ENCODE measurements around the gene MARCHF11. TPM values are rescaled to one million over a fixed set of nuclear protein-coding genes. Genes with fewer than 3 reads are reported as not detected.

MARCHF11 gene, protein sequence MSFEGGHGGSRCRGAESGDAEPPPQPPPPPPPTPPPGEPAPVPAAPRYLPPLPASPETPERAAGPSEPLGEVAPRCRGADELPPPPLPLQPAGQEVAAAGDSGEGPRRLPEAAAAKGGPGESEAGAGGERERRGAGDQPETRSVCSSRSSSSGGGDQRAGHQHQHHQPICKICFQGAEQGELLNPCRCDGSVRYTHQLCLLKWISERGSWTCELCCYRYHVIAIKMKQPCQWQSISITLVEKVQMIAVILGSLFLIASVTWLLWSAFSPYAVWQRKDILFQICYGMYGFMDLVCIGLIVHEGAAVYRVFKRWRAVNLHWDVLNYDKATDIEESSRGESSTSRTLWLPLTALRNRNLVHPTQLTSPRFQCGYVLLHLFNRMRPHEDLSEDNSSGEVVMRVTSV
- total RNA-seq, result not detected

DNA sequence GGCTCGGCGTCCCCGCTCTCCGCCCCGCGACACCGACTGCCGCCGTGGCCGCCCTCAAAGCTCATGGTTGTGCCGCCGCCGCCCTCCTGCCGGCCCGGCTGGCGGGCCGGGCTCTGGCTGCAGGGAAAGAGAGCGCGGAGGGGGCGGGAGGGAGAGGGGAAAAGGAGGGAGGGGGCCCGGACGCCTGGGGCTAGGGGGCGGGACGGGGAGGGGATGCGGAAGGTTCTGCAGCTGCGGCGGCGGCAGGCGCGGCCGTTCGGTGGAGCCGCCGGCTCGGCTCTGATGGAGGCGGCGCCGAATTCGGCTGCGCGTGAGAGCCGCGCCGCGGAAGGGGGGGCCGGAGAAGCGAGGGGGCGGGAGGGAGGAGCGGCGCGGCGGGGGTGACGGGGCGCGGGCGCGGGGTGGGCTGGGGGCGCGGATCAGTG is at the start of gene MARCHF11:
Gene MARCHF11, minus strand, starts transcription at position 281 of the 425 bp plus-strand sequence. Its CDS starts 216 bp downstream, at position 65.
- ATAC-seq, result no peak

DNA sequence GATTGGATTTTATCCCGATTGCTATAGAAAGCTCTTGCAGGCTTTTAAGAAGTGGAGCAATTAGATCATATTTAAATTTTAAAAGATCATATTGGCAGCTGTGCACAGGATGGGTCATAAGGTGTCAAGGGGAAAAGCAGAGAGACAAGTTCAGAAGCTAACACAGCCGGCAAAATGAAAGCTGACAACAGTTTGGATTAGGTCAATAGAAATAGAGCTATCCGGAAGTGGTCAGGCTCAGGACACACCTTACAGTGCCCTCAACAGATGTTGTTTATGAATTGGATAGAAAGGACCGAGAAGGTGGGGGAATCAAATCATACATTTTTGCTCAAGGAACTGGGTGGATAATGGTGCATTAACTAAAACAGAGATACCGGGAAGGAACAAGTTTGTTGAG is 46.3 kb upstream of the MARCHF11 start:
- no peak for ATAC-seq

DNA sequence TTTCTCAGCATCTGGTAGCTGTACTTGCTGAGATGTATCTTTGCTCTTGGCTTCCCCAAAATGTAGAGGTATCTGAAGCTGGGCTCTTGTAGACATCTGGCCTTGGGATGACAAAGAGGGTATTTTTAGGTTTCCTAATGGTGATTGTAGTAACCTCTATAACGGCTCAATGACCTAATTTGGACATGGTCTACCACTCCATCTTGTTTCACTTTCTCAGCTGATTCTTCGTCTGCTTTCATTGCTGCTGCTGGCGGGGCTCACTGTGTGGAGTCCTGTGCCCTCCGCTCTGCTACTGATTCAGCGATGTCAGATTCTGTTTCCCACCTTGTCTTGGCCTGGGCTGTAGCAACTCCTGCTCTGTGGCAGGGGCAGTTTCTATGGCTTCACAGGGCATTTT is 12.7 kb upstream of the MARCHF11 start:
- ATAC-seq, result no peak

DNA sequence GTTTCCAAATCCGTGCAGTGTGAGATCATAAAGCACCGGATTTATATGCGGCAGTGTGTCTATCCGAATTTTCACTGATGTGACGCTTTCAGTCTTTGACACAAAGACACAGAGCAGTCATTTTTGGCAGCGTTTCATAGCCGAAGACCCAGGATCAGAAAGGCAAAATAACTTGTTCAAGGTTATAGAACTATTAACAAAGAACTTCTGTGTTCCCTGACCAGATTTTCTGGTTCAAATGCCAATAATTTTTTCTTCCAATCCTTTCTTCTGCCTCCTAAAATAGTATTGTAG is 1.1 kb upstream of the MARCHF11 start:
- no peak for ATAC-seq

DNA sequence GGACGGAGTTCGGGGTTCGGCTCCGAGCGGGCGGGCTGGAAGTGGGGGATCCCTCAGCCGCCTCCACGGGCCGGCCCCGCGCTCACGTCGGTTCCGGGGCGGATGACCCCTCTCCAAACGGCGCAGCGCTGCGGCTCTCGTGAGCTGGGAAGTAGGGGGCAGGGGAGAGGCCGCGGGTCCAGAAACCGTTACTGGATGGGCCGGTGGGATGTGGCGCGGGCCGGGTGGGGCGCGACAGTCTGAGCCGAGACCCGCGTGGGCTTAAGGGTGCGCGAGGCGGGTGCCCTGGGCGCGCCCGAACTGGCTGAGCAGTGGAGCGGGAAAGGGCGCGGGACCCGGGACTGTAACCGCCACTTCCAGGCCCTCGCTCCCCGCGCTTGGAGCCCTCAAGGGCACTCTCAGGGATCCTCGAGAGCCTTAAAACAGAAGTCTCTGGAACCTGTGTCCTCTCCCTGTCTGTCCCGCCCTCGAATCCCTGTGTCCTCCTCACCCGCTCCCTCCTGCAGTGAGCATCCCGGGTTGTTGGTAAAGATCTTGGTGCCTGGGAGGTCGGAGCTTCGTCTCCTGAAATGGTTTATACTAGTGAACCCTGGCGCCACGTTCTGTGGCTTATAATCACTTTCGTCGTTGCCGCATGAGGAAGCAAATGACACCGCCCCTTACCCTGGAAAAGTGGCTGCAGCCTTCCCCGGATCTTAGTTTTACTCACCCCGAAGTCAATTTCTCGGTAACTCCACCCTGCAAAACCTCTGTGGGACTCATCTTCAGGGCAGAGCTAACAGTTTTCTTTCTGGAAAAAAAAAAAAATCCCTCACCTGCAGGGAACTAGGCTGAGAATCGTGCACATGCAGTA is 571 bp upstream of the MARCHF11 start:
- no peak for ATAC-seq

DNA sequence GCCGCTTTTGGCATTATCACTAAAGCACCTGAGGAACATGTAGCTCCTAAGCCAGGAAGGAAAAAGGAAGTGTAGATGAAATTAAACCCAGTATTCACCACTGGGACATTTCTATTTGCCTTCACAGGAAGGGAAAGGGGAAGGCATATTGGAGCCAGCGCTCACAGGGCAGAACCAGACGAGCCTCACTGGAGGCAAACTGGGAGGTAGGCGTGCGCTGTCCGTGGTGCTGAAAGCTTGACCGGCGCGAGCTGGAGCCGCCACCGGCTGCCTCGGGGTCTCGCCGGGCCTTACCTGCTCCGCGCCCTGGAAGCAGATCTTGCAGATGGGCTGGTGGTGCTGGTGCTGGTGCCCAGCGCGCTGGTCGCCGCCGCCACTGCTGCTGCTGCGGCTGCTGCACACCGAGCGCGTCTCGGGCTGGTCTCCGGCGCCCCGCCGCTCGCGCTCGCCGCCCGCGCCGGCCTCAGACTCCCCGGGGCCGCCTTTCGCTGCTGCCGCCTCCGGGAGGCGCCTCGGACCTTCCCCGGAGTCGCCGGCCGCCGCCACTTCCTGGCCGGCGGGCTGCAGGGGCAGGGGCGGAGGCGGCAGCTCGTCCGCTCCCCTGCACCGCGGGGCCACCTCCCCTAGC is 732 bp downstream of the MARCHF11 start:
- peak; percentile 59 for ATAC-seq

DNA sequence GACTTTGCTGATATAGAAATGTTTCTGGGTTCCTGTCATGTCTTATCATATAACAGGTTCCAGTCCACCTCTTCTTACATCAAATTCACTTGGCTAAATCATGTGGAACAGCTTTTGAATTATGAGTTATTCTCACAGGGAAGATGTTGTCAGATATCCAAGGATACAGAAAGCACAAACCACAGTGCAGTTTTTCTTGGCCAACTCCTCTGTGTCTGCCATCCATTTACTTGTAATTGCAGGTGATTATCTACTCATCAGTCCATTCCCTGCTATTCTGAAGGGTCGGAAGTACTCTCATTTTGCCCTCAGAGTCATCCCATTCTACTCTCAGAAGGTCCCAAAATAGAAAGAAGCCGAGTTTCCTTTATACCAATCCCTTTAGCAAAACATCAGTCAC is 10.0 kb downstream of the MARCHF11 start:
- ATAC-seq, result no peak

DNA sequence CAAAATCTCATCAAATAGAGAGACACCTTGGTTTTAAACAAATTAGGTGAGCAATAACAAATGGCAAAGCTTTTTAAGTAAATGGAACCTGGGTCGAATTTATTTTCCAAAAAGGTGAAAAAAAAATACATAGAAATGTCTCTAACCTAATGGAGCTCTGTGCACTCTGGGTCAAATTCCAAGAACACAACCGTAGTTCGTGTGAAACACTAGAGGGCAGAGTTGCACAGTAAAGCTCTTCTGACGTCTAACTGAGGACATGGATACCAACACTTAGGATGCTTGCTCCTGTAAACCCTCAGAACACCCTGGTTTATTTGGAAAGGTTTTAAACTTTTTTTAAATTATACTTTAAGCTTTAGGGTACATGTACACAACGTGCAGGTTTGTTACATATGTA is 18.9 kb downstream of the MARCHF11 start:
- ATAC-seq, result peak; percentile 74

DNA sequence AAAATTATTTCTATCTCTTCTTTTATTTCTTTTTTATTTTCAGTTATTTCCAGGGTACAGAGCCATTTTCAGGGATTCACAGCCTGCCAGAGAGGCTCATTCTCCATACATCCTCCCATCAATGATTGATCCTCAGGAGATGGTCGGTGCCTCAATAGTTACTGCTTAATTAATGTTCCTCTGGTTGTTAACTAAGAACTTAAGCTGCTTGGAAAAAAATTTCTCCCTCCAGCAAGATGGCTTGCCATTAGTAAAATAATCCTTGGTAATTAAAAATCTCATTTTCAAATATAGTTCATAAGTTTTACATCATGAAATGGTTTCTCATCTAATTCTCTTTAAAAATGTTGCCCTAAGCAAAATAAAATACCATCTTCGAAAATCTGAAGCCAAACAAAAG is 20.0 kb downstream of the MARCHF11 start:
- no peak for ATAC-seq

DNA sequence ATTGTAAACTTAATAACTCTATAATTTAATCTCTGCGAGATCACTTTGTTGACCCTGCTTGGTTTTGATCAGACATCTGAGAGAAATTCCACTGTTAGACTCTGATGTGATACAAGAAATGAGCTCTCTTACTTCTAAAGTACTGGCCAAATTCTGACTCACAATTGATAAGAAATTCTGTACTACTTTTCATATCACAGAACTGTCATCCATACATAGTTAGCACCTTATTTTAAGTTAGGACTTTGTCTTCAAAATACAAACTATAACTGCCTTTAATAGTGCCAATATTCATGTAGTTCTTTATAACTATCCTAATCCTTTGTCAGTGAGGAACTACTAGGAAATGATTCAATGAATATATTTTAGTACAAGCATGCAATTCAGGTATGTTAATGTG is 23.4 kb downstream of the MARCHF11 start:
- no peak for ATAC-seq

DNA sequence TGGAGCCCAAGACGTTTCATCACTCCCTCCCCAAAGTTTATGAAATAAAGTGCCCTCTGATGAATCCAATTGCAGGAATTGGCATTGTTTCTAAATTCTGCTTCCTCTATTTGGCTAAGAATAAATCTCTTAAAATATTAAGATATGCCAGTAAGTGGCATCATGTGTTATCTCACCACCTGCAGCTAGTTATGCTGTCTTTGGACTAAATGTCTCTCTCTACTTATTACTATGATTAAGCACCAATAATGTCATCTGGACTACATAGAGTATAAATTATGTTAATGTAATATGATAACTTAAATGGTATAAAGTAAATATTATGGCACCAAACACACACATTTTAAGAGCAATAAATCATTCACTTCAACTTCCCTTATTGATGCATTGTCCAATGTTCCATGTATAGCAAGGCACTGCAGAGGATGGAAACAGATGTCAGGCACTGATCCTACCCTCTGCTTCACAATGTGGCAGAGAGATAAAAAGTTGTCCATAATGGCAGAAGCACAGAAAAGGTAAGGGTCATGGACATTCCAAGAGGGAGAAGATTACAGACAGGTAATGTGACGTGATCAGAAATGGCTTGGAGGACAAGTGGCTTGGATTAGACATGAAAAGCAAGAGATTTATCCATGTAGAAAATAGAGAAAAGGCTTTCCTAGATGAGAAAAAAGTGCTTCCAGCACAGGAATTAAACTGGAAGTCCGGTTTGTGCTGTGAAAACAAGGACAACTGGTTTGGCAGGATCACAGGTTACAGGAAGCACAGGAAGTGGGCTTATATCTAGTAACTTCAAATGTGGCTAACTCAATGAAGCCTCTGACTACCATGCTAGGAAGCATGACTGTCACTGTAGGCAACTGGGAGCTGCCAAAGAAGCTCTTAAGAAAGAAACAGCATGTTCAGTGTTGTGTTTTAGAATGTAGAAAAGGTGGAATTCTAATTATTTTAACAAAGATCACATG is 26.7 kb downstream of the MARCHF11 start:
- ATAC-seq, result no peak

DNA sequence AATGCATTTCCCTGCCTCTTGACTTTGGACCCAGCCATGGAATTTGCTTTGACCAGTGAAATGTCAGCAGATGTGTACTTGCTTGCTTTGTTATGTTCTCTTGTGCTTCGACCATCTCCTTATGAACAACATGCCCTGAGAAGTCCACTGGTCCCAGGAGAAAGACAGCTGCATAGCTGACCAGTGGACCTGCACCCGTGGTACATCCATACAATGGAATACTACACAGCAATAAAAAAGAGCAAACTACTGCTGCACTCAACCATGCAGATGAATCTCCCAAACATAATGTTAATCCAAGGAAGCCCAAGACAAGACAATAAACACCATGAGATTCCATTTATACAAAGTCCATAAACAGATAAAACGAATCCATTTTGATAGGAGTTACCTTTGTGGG is 30.0 kb downstream of the MARCHF11 start:
- no peak for ATAC-seq

DNA sequence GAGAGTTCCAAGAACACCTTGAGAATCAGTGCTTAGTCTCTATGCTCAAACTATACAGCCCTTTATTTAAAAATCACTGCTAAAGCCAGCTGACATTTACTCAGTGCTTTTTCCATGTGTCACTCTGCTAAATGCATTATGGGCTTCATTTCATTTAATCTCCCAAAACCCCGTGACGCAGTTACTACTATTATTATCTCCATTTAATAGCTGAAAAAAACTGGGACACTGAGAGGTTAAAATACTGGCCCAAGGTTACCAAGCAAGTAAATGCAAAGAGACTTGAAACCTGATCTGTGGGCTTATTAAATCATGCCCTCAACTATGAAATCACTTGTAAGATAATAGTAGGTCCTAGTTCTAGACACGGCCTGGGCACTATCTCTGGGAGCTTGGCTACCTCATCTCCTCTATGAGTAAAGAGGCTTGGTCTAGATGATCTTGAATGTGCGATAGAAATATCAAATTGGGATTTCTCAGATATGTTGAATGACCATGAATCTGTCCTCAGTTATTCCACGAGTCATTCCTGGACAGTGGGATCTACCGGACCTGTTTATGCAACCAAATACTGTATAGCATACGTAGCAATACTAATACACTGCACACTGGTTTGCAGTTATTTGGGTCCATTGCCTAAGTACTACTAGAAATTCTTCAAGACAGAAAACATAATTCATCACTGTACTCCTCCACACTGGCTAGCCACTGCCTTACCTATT is 32.3 kb downstream of the MARCHF11 start:
- ATAC-seq, result no peak

DNA sequence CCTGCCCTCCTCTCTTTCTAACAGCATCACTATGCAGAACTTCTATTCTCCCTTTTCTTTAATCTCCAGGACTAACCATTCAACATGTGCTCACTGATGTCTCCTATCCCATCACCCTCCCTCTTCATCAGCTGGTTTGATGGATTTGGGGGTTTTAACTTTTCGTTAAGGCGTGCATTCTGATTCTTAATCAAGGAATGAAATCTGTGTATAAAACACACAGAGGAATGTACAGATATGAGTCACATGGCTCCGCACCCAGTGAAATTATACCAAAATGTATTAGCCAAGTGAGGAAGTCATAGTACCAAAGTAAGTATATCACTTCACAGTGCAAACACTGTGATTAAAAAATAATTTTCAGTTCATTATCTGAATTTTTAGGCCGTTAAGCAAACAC is 35.2 kb downstream of the MARCHF11 start:
- ATAC-seq, result no peak

DNA sequence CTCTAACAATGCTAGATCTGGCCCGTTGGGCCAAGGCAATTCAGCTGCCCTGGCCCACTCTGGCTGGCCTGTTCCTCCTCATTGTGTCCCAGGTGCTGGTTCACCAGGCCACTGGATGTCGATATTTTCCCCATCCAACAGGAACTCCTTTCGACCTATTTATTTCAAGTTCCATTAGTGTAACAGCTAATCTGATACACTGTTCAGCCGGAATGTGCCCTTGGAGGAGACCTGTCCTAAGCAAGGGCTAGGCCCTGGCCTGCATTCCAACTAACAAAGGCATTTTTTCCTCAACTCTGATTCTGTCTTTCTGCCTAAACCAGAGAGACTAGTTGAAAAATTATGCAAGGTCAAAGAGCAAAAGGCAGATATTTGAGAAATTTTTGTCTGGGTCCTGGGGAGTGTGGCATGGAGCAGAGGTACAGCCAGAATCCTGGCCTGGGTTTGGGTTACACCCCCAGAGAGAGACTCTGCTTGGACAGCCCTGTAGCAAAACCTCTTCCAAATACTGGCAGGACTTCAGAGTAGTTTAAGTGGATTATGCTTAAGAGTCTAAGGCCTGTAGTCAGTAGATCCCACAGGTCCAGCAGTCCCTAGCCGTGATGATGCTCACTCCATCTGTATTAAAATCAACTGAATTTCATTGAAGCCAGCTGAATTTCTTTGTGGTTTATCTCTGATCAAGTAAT is 36.1 kb downstream of the MARCHF11 start:
- no peak for ATAC-seq

DNA sequence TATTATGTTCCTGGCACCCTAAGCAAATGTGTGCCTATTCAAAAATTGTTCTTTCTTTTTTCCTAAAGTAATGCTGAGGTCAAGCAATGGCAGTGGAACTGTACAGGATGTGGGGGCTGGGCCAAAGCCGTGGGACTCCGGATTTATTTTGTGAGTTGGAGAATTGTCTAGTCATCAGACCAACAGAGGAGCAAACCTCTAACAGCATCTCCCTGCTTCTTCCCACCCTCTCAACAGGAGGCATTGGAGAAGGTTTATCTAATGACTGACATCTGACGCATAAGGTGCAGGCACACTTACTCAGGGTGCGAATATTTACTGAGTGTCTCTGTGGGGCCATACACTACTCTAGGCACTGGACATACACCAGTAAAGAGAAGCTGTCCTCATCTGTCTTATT is 38.6 kb downstream of the MARCHF11 start:
- no peak for ATAC-seq

DNA sequence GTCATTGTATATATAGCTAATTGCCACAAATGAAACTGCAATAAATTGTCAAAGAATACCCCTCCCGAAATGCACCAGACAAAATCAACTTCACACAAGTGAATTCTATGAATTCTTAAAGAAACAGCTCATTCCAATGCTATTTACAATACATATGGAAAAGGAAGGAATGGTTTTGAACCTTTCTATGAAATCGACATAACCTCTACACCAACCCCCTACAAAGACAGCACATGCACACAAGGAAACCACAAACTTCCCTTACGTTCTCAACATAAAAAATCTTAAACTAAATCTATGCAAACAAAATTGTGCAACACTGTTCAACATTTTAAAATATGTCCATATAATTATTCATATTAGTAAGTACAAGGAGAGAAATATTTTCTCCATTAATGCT is 39.2 kb downstream of the MARCHF11 start:
- no peak for ATAC-seq

DNA sequence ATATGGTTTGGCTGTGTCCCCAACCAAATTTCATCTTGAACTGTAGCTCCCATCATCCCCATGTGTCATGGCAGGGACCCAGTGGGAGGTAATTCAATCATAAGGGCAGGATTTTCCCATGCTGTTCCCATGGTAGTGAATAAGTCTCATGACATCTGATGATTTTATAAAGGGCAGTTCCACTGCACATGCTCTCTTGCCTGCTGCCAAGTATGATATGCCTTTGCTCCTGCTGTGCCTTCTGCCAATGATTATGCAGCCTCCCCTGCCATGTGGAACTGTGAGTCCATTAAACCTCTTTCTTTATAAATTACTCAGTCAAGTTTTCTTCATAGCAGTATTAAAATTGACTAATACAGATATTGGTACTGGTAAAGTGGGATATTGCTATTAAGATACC is 42.4 kb downstream of the MARCHF11 start:
- ATAC-seq, result no peak

DNA sequence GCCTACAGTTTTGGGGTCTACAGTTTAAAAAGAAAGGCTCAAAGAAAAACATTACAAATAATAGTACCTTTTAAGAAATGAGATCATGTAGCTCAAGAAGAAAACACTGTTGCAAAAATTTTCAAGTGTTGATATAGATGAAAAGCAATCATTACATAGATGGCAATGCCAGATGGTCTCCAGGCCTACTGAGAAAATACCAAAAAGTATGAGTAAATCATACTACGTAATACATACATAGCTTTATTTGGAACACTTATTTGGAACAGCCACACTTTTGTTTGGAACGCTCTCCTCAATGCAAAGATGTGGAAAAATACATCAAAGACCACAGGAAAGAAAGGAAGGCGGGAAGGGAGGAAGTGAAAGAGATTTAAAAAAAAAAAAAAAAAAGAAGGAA is 44.1 kb downstream of the MARCHF11 start:
- ATAC-seq, result no peak

DNA sequence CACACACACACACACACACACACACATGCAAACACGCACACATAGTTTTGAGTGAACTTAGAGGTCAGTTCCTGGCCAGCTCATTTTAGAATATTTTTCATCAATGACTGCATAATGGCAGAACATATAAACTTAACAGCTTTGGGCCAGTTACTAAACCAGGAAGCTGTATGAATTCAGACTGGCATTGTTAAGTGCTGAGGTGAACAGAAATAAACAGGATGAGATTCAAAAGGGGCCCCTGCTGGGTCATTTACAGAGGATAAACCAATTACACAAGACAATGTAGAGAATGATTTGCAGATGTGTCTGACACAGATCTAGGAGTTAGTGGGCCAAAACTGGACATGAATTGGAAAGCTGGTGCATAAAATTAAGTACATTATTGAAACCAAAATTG is 44.6 kb downstream of the MARCHF11 start:
- ATAC-seq, result no peak

DNA sequence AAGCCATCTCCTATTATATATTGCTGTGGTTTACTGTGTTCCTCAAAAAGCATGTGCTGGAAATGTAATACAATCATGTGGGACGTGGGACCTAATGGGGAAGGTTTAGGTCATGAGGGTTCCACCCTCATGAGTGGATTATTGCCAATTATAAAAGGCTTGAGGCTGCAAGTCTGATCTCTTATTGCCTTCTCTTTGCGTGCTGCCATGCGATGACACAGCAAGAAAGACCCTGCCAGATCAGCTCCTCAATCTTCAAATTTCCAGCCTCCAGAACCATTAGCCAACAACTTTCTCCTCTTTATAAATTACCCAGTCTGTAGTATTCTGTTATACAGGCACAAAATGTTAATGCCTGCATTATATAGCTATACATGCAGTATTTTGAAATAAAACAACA is 45.4 kb downstream of the MARCHF11 start:
- ATAC-seq, result no peak
